HL-60 (cell line): ENCODE measurements around the gene KYNU.

Experiments used
- DNase-seq, 2 experiments: peaks; one replicate each; pipeline ENCODE4 v3.0.0-alpha.2; 2010 to 2020; ENCODE audit warnings: low read depth in 1 of 2, low spot score in 1 of 2
- H3K27ac ChIP-seq: fragments of 250-450 bp; sonication (Bioruptor Pico); replicated peaks from 2 replicates; pipeline ENCODE4 v1.5.1; 2020; ENCODE audit warnings: mild to moderate bottlenecking, moderate library complexity
- H3K27me3 ChIP-seq: fragments of 250-450 bp; sonication (Bioruptor Pico); 2 replicates; pipeline ENCODE4 v1.5.1; 2021; ENCODE audit warnings: mild to moderate bottlenecking, moderate library complexity; ENCODE audit not compliant: insufficient read depth, poor library complexity, severe bottlenecking
- H3K4me3 ChIP-seq: replicated peaks from 2 replicates; pipeline ENCODE4 v1.5.1; 2011; ENCODE audit warnings: mild to moderate bottlenecking, control low read depth, low read length; ENCODE audit not compliant: insufficient read depth
- GABPA ChIP-seq: IDR thresholded peaks from 2 replicates; pipeline ENCODE4 v1.6.1; 2012; ENCODE audit warnings: low read depth
- POLR2AphosphoS5 ChIP-seq: IDR thresholded peaks from 2 replicates; pipeline ENCODE4 v1.6.1; 2012; ENCODE audit warnings: low read depth
- SPI1 ChIP-seq: IDR thresholded peaks from 2 replicates; pipeline ENCODE4 v1.6.1; 2012; ENCODE audit warnings: low read depth, mild to moderate bottlenecking, borderline replicate concordance
- TF ChIP-seq, protein P1 (sequence below): IDR thresholded peaks from 2 replicates; pipeline ENCODE4 v1.6.1; 2012; ENCODE audit warnings: low read depth; ENCODE audit not compliant: insufficient replicate concordance
- TF ChIP-seq, protein P2 (sequence below): IDR thresholded peaks from one replicate; pipeline ENCODE4 v1.5.1; 2011; ENCODE audit warnings: low read length, control low read depth, inconsistent platforms; ENCODE audit not compliant: insufficient read depth

The KYNU gene

DNA sequence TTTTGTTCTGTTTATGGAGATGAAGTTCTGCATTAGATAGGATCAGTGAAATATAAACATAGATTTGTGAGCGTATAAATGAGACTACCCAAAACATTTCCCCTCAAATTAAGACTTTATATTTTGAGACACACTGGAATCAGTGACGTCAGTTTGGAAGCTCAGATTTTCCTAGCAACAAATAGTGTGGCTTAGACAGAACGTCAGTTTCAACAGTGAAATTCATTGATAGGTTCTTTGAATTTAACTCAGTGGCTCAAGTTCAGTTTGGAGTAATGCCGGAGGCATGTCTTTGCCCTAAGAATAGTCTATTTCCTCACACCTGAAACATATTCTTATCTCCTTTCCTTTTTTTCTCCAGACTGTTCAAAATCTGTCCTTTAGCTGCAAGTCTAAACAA lies 138.2 kb downstream of the KYNU start:
- Histone ChIP-seq H3K27me3 (peaks cover 7% of the 10 kb centered on the region), H3K27ac (no peak overlapping the region), H3K4me3 (no peak overlapping the region)
- TF ChIP-seq, protein P1, sequence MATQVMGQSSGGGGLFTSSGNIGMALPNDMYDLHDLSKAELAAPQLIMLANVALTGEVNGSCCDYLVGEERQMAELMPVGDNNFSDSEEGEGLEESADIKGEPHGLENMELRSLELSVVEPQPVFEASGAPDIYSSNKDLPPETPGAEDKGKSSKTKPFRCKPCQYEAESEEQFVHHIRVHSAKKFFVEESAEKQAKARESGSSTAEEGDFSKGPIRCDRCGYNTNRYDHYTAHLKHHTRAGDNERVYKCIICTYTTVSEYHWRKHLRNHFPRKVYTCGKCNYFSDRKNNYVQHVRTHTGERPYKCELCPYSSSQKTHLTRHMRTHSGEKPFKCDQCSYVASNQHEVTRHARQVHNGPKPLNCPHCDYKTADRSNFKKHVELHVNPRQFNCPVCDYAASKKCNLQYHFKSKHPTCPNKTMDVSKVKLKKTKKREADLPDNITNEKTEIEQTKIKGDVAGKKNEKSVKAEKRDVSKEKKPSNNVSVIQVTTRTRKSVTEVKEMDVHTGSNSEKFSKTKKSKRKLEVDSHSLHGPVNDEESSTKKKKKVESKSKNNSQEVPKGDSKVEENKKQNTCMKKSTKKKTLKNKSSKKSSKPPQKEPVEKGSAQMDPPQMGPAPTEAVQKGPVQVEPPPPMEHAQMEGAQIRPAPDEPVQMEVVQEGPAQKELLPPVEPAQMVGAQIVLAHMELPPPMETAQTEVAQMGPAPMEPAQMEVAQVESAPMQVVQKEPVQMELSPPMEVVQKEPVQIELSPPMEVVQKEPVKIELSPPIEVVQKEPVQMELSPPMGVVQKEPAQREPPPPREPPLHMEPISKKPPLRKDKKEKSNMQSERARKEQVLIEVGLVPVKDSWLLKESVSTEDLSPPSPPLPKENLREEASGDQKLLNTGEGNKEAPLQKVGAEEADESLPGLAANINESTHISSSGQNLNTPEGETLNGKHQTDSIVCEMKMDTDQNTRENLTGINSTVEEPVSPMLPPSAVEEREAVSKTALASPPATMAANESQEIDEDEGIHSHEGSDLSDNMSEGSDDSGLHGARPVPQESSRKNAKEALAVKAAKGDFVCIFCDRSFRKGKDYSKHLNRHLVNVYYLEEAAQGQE: no peak
- DNase-seq: no peak

DNA sequence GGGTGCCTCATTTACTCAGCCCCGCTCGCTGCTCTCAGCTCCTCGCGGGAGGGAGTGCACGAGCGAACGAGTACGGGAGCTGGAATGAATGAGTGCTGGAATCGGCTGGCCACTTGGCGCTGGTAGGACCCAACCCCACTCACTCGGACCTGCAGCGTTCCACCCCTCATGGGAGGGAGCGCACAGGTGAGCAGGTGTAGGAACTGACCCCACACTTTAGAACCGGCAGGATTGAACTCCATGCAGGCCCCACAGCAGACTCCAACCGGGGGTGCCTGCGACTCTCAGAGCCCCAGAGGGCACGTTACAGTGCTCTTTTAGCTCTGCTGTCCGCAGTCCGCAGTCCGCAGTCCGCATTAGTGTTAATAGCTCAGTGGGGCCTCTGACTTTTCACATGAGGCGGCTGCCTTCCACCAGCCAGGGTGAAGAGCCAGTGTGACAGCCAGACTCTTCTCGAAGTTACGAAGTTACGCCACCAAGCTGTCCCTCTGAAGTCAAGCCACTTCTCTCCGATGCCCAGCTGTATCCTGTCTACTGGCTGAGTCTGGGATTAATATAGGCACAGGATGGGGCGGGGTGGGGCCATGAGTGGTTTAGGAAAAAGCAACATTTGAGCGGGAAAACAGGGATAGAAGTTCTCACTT lies 149.1 kb downstream of the KYNU start:
- no peak overlapping the region for H3K27ac ChIP-seq
- DNase-seq: no peak
- no peak overlapping the region for H3K4me3 ChIP-seq
- TF ChIP-seq POLR2AphosphoS5 (no peak), GABPA (no peak), SPI1 (no peak)
- TF ChIP-seq, protein P1: no peak
- TF ChIP-seq, protein P2, sequence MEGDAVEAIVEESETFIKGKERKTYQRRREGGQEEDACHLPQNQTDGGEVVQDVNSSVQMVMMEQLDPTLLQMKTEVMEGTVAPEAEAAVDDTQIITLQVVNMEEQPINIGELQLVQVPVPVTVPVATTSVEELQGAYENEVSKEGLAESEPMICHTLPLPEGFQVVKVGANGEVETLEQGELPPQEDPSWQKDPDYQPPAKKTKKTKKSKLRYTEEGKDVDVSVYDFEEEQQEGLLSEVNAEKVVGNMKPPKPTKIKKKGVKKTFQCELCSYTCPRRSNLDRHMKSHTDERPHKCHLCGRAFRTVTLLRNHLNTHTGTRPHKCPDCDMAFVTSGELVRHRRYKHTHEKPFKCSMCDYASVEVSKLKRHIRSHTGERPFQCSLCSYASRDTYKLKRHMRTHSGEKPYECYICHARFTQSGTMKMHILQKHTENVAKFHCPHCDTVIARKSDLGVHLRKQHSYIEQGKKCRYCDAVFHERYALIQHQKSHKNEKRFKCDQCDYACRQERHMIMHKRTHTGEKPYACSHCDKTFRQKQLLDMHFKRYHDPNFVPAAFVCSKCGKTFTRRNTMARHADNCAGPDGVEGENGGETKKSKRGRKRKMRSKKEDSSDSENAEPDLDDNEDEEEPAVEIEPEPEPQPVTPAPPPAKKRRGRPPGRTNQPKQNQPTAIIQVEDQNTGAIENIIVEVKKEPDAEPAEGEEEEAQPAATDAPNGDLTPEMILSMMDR: no peak
- no peaks in the 10 kb centered on the region for H3K27me3 ChIP-seq

DNA sequence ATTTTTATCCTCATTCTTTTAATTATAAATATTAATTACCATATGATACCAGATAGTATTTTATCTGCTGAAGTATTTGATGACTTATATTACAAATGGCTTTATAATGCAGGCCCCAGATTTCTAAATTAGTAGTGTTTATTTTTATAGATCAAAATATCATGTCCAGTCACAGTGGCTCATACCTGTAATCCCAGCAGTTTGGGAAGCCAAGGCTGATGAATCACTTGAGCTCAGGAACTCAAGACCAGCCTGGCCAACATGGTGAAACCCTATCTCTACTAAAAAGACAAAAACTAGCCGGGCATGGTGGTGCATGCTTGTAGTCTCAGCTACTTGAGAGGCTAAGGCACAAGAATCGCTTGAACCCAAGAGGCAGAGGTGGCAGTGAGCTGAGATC lies 151.7 kb downstream of the KYNU start:
- no peak overlapping the region for H3K4me3 ChIP-seq
- no peak for DNase-seq
- H3K27ac ChIP-seq: no peak overlapping the region
- TF ChIP-seq POLR2AphosphoS5: no peak
- H3K27me3 ChIP-seq: no peaks in the 10 kb centered on the region

DNA sequence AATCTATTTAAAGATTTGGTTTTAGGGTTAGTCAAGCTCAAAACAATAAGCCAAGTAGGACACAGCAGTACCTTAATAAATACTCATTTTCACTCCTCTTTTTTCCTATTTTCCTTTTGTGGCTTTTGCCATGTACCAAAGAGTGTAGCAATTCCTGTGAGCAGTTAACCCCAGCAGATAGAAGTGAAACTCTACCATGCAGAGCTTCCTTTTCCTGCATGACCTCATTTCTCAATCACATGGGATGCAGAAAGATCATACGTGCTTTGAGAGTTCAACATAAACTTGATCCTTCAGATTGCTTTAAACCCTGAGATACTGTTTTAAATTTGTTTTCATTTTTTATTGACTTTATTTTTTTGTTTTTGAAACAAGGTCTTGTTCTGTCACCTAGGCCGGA lies 152.7 kb downstream of the KYNU start:
- peak; percentile 55 to 63 for DNase-seq
- Histone ChIP-seq H3K4me3 (no peak overlapping the region), H3K27me3 (no peaks in the 10 kb centered on the region), H3K27ac (no peak overlapping the region)
- TF ChIP-seq POLR2AphosphoS5 (no peak), GABPA (no peak), SPI1 (no peak)
- TF ChIP-seq, protein P2: no peak
- TF ChIP-seq, protein P1: no peak
